Nephron progenitor cell (in vitro differentiated cells): ENCODE results near the gene C3orf38.

Source experiments
- DNase-seq: peaks from one replicate; pipeline ENCODE4 v3.0.0; 2021
- H3K27ac Mint-ChIP-seq: 2 replicates; pipeline ENCODE4 v1.8.0; 2021; ENCODE audit warnings: mild to moderate bottlenecking, moderate library complexity, mixed read lengths
- H3K27me3 Mint-ChIP-seq: 2 replicates; pipeline ENCODE4 v1.8.0; 2021; ENCODE audit warnings: mild to moderate bottlenecking, low read depth, mixed read lengths; ENCODE audit not compliant: poor library complexity
- H3K36me3 Mint-ChIP-seq: 2 replicates; pipeline ENCODE4 v1.8.0; 2021; ENCODE audit warnings: low read depth, mixed read lengths
- H3K4me1 Mint-ChIP-seq: 2 replicates; pipeline ENCODE4 v1.8.0; 2021; ENCODE audit warnings: mixed read lengths
- H3K4me3 Mint-ChIP-seq: 2 replicates; pipeline ENCODE4 v1.8.0; 2021; ENCODE audit warnings: mild to moderate bottlenecking, moderate library complexity, mixed read lengths
- H3K9me3 Mint-ChIP-seq: 2 replicates; pipeline ENCODE4 v1.8.0; 2021; ENCODE audit warnings: mild to moderate bottlenecking, moderate library complexity, mixed read lengths
- TF ChIP-seq, protein P1 (sequence below): fragments of 200-600 bp; sonication (generic); IDR thresholded peaks from 2 replicates; pipeline ENCODE4 v1.5.0; 2021; ENCODE audit warnings: antibody characterized with exemption

The C3orf38 gene

DNA sequence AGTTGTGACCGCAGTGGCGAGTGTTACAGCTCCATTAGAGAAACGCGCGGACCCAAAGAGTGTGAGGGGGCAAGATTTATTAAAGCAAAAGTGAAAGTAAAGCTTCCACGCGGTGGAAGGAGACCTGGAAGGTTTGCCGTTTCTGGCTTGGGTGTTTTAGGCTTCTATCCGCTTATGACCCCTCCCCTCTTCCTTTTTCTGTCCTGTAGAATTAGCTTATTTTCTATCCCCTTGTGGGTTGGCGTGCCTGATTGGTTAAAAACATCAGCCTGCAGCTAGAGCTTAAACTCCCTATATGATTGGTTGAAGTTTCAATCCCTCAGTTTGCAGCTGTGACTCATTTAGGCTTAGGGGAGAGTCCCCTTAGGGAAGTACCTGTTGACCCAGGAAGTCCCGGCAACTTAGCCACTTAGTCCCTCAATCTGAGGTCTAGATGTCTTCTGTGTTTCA, 39.6 kb downstream of the C3orf38 start:
- Mint-ChIP-seq H3K27ac (no peak overlapping the region), H3K4me1 (no peaks in the 10 kb centered on the region), H3K9me3 (peaks cover 38% of the 10 kb centered on the region), H3K27me3 (no peaks in the 10 kb centered on the region), H3K4me3 (no peak overlapping the region), H3K36me3 (no peaks in the 10 kb centered on the region)
- TF ChIP-seq, protein P1, sequence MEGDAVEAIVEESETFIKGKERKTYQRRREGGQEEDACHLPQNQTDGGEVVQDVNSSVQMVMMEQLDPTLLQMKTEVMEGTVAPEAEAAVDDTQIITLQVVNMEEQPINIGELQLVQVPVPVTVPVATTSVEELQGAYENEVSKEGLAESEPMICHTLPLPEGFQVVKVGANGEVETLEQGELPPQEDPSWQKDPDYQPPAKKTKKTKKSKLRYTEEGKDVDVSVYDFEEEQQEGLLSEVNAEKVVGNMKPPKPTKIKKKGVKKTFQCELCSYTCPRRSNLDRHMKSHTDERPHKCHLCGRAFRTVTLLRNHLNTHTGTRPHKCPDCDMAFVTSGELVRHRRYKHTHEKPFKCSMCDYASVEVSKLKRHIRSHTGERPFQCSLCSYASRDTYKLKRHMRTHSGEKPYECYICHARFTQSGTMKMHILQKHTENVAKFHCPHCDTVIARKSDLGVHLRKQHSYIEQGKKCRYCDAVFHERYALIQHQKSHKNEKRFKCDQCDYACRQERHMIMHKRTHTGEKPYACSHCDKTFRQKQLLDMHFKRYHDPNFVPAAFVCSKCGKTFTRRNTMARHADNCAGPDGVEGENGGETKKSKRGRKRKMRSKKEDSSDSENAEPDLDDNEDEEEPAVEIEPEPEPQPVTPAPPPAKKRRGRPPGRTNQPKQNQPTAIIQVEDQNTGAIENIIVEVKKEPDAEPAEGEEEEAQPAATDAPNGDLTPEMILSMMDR, result no peak
- DNase-seq, result no peak

DNA sequence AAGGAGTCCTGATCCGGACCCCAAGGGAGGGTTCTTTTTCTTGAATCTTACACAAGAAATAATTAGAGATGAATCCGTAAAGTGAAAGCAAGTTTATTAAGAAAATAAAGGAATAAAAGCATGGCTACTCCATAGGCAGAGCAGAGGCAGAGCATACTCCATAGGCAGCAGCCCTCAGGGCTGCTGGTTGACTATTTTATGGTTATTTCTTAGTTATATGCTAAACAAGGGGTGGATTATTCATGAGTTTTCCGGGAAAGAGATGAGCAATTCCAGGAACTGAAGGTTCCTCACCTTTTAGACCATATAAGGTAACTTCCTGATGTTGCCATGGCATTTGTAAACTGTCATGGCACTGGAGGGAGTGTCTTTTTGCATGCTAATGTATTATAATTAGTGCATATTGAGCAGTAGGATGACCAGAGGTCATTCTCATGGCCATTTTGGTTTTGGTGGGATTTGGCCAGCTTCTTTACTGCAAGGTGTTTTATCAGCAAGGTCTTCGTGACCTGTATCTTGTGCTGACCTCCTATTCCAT, 42.2 kb downstream of the C3orf38 start:
- TF ChIP-seq, protein P1, result no peak
- Mint-ChIP-seq H3K4me3 (no peak overlapping the region), H3K4me1 (no peaks in the 10 kb centered on the region), H3K27ac (no peak overlapping the region), H3K9me3 (peaks cover 13% of the 10 kb centered on the region), H3K36me3 (no peaks in the 10 kb centered on the region), H3K27me3 (no peaks in the 10 kb centered on the region)
- no peak for DNase-seq

DNA sequence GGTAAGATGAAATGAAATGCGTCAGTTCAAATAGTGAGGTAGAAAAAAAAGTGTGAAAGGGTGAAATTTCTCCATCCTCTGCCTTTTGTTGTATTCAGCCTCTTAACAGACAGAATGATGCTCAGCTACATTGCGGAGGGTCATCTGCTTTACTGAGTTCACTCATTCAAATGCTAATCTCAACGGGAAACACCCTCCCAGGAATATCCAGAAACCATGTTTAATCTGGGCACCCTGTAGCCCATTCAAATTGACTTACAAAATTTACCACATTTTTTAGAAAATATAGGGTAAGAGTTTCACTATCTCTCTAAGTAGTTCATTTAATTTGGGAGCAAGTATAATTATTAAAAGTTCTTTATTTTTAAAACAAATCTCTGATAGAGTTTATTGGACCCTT, 42.9 kb downstream of the C3orf38 start:
- no peak for DNase-seq
- Mint-ChIP-seq H3K36me3 (no peaks in the 10 kb centered on the region), H3K27me3 (no peaks in the 10 kb centered on the region), H3K4me3 (no peak overlapping the region), H3K4me1 (no peaks in the 10 kb centered on the region), H3K9me3 (peaks cover 8% of the 10 kb centered on the region), H3K27ac (no peak overlapping the region)
- TF ChIP-seq, protein P1, result no peak

DNA sequence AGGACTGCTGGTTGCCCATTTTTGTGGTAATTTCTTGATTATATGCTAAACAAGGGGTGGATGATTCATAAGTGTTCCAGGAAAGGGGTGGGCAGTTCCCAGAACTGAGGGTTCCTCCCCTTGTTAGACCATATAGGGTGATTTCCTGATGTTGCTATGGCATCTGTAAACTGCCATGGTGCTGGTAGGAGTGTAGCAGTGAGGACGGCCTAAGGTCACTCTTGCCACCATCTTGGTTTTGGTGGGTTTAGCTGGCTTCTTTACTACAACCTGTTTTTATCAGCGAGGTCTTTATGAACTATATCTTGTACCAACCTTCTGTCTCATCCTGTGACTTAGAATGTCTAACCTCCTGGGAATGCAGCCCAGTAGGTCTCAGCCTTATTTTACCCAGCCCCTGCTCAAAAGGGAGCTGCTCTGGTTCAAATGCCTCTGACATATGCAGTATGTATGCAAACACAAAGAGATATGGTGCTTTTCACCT, 46.2 kb downstream of the C3orf38 start:
- H3K36me3 Mint-ChIP-seq, result no peaks in the 10 kb centered on the region
- no peak for DNase-seq
- H3K27me3 Mint-ChIP-seq, result no peaks in the 10 kb centered on the region
- no peaks in the 10 kb centered on the region for H3K4me1 Mint-ChIP-seq
- H3K4me3 Mint-ChIP-seq, result no peak overlapping the region
- H3K27ac Mint-ChIP-seq, result no peak overlapping the region
- TF ChIP-seq, protein P1, result no peak
- no peaks in the 10 kb centered on the region for H3K9me3 Mint-ChIP-seq

DNA sequence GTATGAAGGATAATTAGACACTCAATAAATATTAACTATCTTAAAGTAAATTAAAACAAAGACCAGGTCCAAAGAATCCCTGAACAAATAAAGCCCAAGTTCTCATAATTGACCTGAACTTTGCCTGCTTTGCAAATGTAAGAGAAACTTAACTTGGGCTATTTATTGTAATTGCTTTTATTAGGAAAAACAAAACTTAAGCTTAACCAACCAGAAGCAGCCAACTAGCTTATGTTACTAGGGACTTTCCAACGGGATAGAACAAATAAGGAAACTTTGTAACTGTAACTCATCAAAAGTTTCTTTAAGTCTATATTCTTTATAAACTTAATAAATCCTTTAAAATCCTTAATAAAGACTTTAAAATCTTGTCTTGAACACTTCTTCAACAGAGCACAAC, 48.4 kb downstream of the C3orf38 start:
- no peaks in the 10 kb centered on the region for H3K4me1 Mint-ChIP-seq
- H3K27me3 Mint-ChIP-seq, result peaks cover 6% of the 10 kb centered on the region
- no peaks in the 10 kb centered on the region for H3K36me3 Mint-ChIP-seq
- no peak overlapping the region for H3K27ac Mint-ChIP-seq
- TF ChIP-seq, protein P1, result no peak
- H3K9me3 Mint-ChIP-seq, result no peaks in the 10 kb centered on the region
- no peak overlapping the region for H3K4me3 Mint-ChIP-seq
- DNase-seq, result no peak

DNA sequence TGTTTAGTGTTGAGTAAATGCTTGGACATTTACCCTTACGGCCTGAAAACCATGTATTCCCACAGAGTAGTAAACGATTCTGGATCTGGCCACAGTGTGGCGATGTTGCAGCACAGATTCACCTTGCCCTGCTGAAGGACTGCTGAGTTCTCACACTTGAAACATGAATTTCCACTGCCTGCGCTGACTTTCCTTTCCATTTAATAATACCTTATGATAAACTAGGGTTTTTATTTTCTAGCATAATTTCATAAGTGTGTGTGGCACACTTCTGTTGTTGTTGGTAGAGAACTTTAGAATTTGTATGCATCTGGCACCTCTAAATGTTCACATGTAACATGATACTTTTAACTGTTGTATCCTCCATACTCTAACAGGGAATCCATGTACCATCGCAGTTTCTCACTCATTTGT, 53.9 kb downstream of the C3orf38 start:
- Mint-ChIP-seq H3K27ac (no peak overlapping the region), H3K9me3 (peaks cover 9% of the 10 kb centered on the region), H3K4me1 (peaks cover 12% of the 10 kb centered on the region), H3K36me3 (peaks cover 4% of the 10 kb centered on the region), H3K4me3 (peak overlapping the region; percentile 35), H3K27me3 (peaks cover 6% of the 10 kb centered on the region)
- peak; percentile 82 for DNase-seq
- TF ChIP-seq, protein P1, result peak; percentile 86
